AG04449 (cell line): Measurements from ENCODE around the gene TNFRSF11A.

ENCODE experiments used
- CTCF ChIA-PET: fragments of 350-600 bp; formaldehyde crosslinking; extraction: SDS; loops from one replicate; lab custom pipeline; 2021; ENCODE audit warnings: antibody characterized with exemption; lab: Yijun Ruan, JAX
- POLR2A ChIA-PET: fragments of 400-600, 350-600 bp; formaldehyde crosslinking; extraction: SDS; loops from one replicate; lab custom pipeline; 2020; ENCODE audit warnings: antibody characterized with exemption, inconsistent platforms; lab: Yijun Ruan, JAX
- DNase-seq: peaks from one replicate; pipeline ENCODE4 v3.0.0-alpha.2; 2010; ENCODE audit warnings: low read depth, low spot score
- H3K4me3 ChIP-seq: 2 replicates; pipeline ENCODE4 v1.5.1; 2011; ENCODE audit warnings: low read depth, mild to moderate bottlenecking, control low read depth, low read length
- TF ChIP-seq, protein P1 (sequence below): IDR thresholded peaks from one replicate; pipeline ENCODE4 v1.5.1; 2011; ENCODE audit warnings: mild to moderate bottlenecking, moderate library complexity, low read length, control low read depth, inconsistent platforms; ENCODE audit not compliant: insufficient read depth; ENCODE audit errors: missing control alignments

The TNFRSF11A gene

DNA sequence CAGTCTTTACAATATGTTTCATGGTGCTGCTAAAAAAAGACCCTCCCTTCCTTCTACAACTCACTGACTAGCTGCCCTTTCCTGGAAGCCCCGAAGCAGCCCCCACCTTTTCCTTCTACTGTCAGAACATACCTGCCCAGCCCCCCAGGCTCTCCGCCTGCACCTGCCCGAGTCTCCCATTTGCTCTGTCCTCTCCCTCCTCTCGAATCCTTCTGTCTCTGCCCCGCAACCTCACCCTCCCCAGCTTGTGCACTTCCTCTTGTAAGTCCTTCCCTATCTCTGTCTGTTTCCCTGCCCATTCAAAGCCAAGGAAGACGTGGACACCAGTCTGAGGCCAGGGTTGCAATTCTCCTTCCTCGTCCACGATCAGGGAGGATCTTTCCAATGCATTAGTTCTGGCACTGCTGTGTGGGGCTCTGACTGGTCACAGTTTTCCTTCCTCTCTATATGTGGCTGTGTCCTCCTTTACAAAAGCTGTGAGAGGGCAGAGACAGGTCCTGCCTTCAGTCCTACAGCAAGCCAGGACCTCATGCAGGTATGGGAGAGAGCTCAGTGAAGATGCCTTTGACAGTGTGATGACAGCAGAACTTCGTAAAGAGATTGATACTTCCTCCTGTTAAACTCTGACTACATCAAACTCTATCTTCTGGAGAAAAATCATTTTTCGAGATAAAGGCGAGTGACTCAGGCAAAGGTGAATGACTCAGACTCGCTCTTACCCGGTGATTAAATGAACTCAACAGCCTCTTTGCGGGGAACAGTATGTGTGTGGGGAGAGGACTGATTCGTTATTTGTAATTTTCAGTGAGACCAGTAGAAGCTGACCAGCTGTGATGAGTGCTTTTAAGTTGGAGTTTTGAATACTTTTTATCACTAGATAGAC lies 14.2 kb downstream of the TNFRSF11A start:
- CTCF ChIA-PET: interaction anchor here (1.1 kb wide), 1 partner anchor 245 kb away, joined by 3 read pairs; no protein-coding TSS in a partner anchor
- no peak overlapping the region for H3K4me3 ChIP-seq
- POLR2A ChIA-PET: no interaction called here
- TF ChIP-seq, protein P1, sequence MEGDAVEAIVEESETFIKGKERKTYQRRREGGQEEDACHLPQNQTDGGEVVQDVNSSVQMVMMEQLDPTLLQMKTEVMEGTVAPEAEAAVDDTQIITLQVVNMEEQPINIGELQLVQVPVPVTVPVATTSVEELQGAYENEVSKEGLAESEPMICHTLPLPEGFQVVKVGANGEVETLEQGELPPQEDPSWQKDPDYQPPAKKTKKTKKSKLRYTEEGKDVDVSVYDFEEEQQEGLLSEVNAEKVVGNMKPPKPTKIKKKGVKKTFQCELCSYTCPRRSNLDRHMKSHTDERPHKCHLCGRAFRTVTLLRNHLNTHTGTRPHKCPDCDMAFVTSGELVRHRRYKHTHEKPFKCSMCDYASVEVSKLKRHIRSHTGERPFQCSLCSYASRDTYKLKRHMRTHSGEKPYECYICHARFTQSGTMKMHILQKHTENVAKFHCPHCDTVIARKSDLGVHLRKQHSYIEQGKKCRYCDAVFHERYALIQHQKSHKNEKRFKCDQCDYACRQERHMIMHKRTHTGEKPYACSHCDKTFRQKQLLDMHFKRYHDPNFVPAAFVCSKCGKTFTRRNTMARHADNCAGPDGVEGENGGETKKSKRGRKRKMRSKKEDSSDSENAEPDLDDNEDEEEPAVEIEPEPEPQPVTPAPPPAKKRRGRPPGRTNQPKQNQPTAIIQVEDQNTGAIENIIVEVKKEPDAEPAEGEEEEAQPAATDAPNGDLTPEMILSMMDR: no peak
- no peak for DNase-seq

DNA sequence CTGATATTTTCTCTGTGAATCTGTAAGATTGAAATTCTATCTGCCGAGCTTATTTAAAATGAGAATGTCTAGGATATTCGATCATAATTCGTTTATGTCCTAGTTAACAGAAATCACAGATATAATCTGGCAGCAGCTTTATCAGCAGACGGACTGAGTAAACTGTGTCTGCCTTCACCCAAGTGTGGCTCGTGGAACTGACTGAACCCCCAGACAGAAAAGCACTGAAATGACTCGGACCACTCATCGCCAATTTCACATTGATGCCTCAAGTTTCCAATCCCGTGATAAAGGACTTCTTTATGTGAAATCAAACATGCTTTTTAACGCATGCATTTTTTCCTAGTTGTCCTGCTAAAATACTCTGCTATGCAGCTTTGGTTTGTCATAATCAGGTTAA lies 15.9 kb downstream of the TNFRSF11A start:
- no peak for DNase-seq
- ChIA-PET POLR2A (no interaction called here), CTCF (no interaction called here)

DNA sequence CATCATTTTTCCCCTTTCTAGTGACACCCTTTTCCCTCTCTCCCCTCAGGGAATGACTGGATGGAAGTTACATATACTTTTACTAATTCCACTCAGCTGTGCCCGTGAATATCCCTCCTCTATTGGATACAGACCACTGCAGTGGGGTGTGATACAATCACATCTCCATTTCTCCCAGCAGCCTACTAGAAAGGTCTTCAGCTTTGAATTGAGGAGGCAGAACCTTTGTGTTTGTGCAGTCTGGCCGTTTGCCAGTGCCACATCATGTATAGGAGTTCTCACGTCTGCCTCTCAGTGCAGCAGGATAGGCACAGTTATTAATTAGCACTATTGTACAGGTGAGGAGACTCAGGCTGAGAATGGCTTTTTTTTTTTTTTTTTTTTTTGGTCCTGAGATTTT lies 16.4 kb downstream of the TNFRSF11A start:
- DNase-seq: no peak
- POLR2A ChIA-PET: no interaction called here
- CTCF ChIA-PET: interaction anchor here (1.9 kb wide), 1 partner anchor 13 kb away, joined by 4 read pairs; no protein-coding TSS in a partner anchor
- TF ChIP-seq, protein P1: no peak
- no peak overlapping the region for H3K4me3 ChIP-seq

More for the DNA sequence above, 15.9 kb downstream of the TNFRSF11A start:
- no peak overlapping the region for H3K4me3 ChIP-seq
- TF ChIP-seq, protein P1: no peak

DNA sequence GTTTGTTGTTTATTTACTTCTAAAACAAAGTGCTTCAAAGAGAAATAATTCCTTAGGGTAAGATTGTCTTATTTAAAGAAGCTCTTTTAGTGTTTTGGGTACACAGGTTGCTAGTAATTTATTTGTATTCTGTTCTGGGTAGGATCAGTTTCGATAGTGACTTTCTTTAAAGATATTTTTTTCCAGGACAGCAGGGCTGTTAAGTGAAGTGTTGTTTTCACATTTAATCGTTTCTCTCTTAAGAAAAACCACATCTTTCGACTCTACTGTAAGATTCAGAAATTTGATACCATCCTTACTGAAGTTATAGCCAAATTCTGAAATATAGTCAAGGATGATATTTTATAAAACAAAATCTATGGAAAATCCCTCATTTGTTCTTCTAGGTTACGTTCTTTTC lies 17.8 kb downstream of the TNFRSF11A start:
- H3K4me3 ChIP-seq: no peak overlapping the region
- ChIA-PET POLR2A (no interaction called here), CTCF (interaction anchor here (1.9 kb wide), 1 partner anchor 15 kb away, joined by 4 read pairs; no protein-coding TSS in a partner anchor)
- TF ChIP-seq, protein P1: no peak
- no peak for DNase-seq

DNA sequence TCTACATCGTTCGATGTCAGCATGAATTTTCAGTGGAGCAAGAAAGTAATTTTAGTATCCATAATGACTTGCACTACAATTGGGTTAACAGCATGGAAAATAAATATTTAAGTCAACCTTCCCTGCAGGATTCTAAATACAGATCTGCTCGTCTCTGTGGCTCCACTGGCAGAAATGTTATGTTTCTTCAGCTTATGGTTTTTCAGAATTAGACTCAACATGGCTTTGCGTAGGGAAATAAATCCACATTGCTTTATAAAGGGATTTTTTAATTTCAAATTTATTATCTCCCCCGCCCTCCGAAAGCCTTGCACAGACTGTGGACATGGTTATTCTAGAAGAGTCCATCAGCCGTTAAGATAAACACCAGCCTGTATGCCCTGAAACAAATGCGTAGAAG lies 18.2 kb downstream of the TNFRSF11A start:
- TF ChIP-seq, protein P1: no peak
- POLR2A ChIA-PET: no interaction called here
- no peak for DNase-seq
- CTCF ChIA-PET: interaction anchor here (1.9 kb wide), 1 partner anchor 15 kb away, joined by 4 read pairs; no protein-coding TSS in a partner anchor
- no peak overlapping the region for H3K4me3 ChIP-seq

DNA sequence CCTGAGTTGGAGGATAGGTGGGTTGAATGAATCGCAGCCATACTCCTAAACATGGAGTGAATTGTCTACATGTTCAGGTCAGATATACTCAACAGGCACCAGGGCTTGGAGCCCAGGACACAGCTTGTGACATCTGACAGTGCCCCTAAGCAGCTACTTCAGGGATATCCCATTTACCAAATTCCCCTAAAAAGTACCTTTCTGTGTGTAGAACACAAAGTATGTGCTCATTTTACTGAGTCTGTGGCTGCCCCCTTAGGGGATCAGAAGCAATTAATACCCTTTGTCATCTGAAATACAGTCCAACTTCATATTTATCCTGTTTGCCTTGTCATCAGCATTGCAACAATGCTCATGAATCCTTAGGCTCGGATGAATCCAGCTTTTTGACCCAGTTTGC lies 20.8 kb downstream of the TNFRSF11A start:
- DNase-seq: no peak
- no peak overlapping the region for H3K4me3 ChIP-seq
- POLR2A ChIA-PET: no interaction called here
- TF ChIP-seq, protein P1: no peak
- CTCF ChIA-PET: interaction anchor here (1.2 kb wide), 1 partner anchor 95 kb away, joined by 3 read pairs; no protein-coding TSS in a partner anchor
